Measurements from ENCODE around the gene FCAMR.

- TF ChIP-seq CTCF (IDR thresholded peaks at IDR 0.05) (no peak), EP300 (IDR thresholded peaks at IDR 0.05) (no peak), POLR2A (IDR thresholded peaks at IDR 0.05) (no peak)
Measured at GRCh38 chr1:206963119-206963712, 7.0 kb downstream of the FCAMR start.
